ENCODE data around the gene KIAA1671.

KIAA1671 gene

GRCh38 chr22:25090225-25090890, 137.8 kb downstream of the KIAA1671 start:
- Histone ChIP-seq H3K4ac (ENCODE audit: low read depth, low read length) (no peak overlapping the region), H2BK5ac (ENCODE audit: low read length) (no peak overlapping the region), H3K4me2 (ENCODE audit: low read length) (no peak overlapping the region), H3K36me3 (ENCODE audit: control insufficient read depth, insufficient read depth, low read length) (no peaks in the 10 kb centered on the region), H4K5ac (ENCODE audit: low read length) (no peak overlapping the region), H2AK5ac (ENCODE audit: low read length) (no peak overlapping the region), H3K27me3 (ENCODE audit: insufficient read depth, low read length, poor library complexity) (no peaks in the 10 kb centered on the region), H3K4me1 (ENCODE audit: control insufficient read depth, low read depth, low read length) (no peaks in the 10 kb centered on the region), H3K56ac (ENCODE audit: low read length) (no peak overlapping the region), H3K27ac (ENCODE audit: low read depth, low read length) (no peak overlapping the region), H3K23ac (ENCODE audit: low read length) (no peak overlapping the region), H3K79me1 (ENCODE audit: low read length) (no peaks in the 10 kb centered on the region), H2BK15ac (replicated peaks; ENCODE audit: low read depth) (no peak overlapping the region), H3K9ac (ENCODE audit: low read length) (no peak overlapping the region), H2BK120ac (ENCODE audit: low read depth, low read length) (no peak overlapping the region), H3K4me3 (ENCODE audit: low read length) (no peak overlapping the region), H3K79me2 (ENCODE audit: control insufficient read depth, insufficient read depth, low read length) (no peaks in the 10 kb centered on the region), H4K8ac (ENCODE audit: low read depth, low read length) (no peak overlapping the region), H3K18ac (ENCODE audit: low read length) (no peak overlapping the region)
- no peak for DNase-seq
- no CpG with 5 or more reads among the region's 9 CpGs for WGBS (ENCODE audit: extremely low coverage, insufficient coverage, low lambda C conversion rate)

GRCh38 chr22:25091458-25091857, 138.9 kb downstream of the KIAA1671 start:
- H3K56ac ChIP-seq (ENCODE audit: low read length) = no peak overlapping the region
- H4K8ac ChIP-seq (ENCODE audit: low read depth, low read length) = no peak overlapping the region
- H3K27me3 ChIP-seq (ENCODE audit: insufficient read depth, low read length, poor library complexity) = no peaks in the 10 kb centered on the region
- H3K79me1 ChIP-seq (ENCODE audit: low read length) = no peaks in the 10 kb centered on the region
- no peak overlapping the region for H3K9ac ChIP-seq (ENCODE audit: low read length)
- H4K5ac ChIP-seq (ENCODE audit: low read length) = no peak overlapping the region
- no peaks in the 10 kb centered on the region for H3K79me2 ChIP-seq (ENCODE audit: control insufficient read depth, insufficient read depth, low read length)
- H3K4me3 ChIP-seq (ENCODE audit: low read length) = no peak overlapping the region
- no peak overlapping the region for H2BK120ac ChIP-seq (ENCODE audit: low read depth, low read length)
- H3K4me1 ChIP-seq (ENCODE audit: control insufficient read depth, low read depth, low read length) = no peaks in the 10 kb centered on the region
- no peak for DNase-seq
- no peak overlapping the region for H2BK5ac ChIP-seq (ENCODE audit: low read length)
- H3K18ac ChIP-seq (ENCODE audit: low read length) = no peak overlapping the region
- no CpG with 5 or more reads among the region's 9 CpGs for WGBS (ENCODE audit: extremely low coverage, insufficient coverage, low lambda C conversion rate)
- no peak overlapping the region for H2AK5ac ChIP-seq (ENCODE audit: low read length)
- no peak overlapping the region for H3K23ac ChIP-seq (ENCODE audit: low read length)
- no peak overlapping the region for H2BK15ac ChIP-seq (replicated peaks; ENCODE audit: low read depth)
- H3K36me3 ChIP-seq (ENCODE audit: control insufficient read depth, insufficient read depth, low read length) = no peaks in the 10 kb centered on the region
- H3K27ac ChIP-seq (ENCODE audit: low read depth, low read length) = no peak overlapping the region
- no peak overlapping the region for H3K4ac ChIP-seq (ENCODE audit: low read depth, low read length)
- no peak overlapping the region for H3K4me2 ChIP-seq (ENCODE audit: low read length)

GRCh38 chr22:25092119-25092518, 139.6 kb downstream of the KIAA1671 start:
- Histone ChIP-seq H3K18ac (ENCODE audit: low read length) (no peak overlapping the region), H4K5ac (ENCODE audit: low read length) (no peak overlapping the region), H3K4ac (ENCODE audit: low read depth, low read length) (no peak overlapping the region), H3K4me2 (ENCODE audit: low read length) (no peak overlapping the region), H2BK120ac (ENCODE audit: low read depth, low read length) (no peak overlapping the region), H3K4me1 (ENCODE audit: control insufficient read depth, low read depth, low read length) (peaks cover 2% of the 10 kb centered on the region), H3K23ac (ENCODE audit: low read length) (no peak overlapping the region), H3K9ac (ENCODE audit: low read length) (no peak overlapping the region), H2BK15ac (replicated peaks; ENCODE audit: low read depth) (no peak overlapping the region), H2AK5ac (ENCODE audit: low read length) (no peak overlapping the region), H3K4me3 (ENCODE audit: low read length) (no peak overlapping the region), H3K56ac (ENCODE audit: low read length) (no peak overlapping the region), H3K36me3 (ENCODE audit: control insufficient read depth, insufficient read depth, low read length) (no peaks in the 10 kb centered on the region), H4K8ac (ENCODE audit: low read depth, low read length) (no peak overlapping the region), H3K27me3 (ENCODE audit: insufficient read depth, low read length, poor library complexity) (no peaks in the 10 kb centered on the region), H3K79me2 (ENCODE audit: control insufficient read depth, insufficient read depth, low read length) (no peaks in the 10 kb centered on the region), H2BK5ac (ENCODE audit: low read length) (no peak overlapping the region), H3K27ac (ENCODE audit: low read depth, low read length) (no peak overlapping the region), H3K79me1 (ENCODE audit: low read length) (no peaks in the 10 kb centered on the region)
- no peak for DNase-seq
- no CpG with 5 or more reads among the region's 4 CpGs for WGBS (ENCODE audit: extremely low coverage, insufficient coverage, low lambda C conversion rate)

GRCh38 chr22:25094579-25094978, 142.1 kb downstream of the KIAA1671 start:
- Histone ChIP-seq H3K4me2 (ENCODE audit: low read length) (no peak overlapping the region), H2AK5ac (ENCODE audit: low read length) (no peak overlapping the region), H4K5ac (ENCODE audit: low read length) (no peak overlapping the region), H3K4me3 (ENCODE audit: low read length) (no peak overlapping the region), H3K18ac (ENCODE audit: low read length) (no peak overlapping the region), H3K23ac (ENCODE audit: low read length) (no peak overlapping the region), H3K9ac (ENCODE audit: low read length) (no peak overlapping the region), H4K8ac (ENCODE audit: low read depth, low read length) (no peak overlapping the region), H3K56ac (ENCODE audit: low read length) (no peak overlapping the region), H3K36me3 (ENCODE audit: control insufficient read depth, insufficient read depth, low read length) (no peaks in the 10 kb centered on the region), H3K27ac (ENCODE audit: low read depth, low read length) (no peak overlapping the region), H3K79me2 (ENCODE audit: control insufficient read depth, insufficient read depth, low read length) (no peaks in the 10 kb centered on the region), H2BK15ac (replicated peaks; ENCODE audit: low read depth) (no peak overlapping the region), H2BK5ac (ENCODE audit: low read length) (no peak overlapping the region), H3K79me1 (ENCODE audit: low read length) (no peaks in the 10 kb centered on the region), H3K4ac (ENCODE audit: low read depth, low read length) (no peak overlapping the region), H3K4me1 (ENCODE audit: control insufficient read depth, low read depth, low read length) (peaks cover 2% of the 10 kb centered on the region), H3K27me3 (ENCODE audit: insufficient read depth, low read length, poor library complexity) (no peaks in the 10 kb centered on the region), H2BK120ac (ENCODE audit: low read depth, low read length) (no peak overlapping the region)
- no peak for DNase-seq
- WGBS (ENCODE audit: extremely low coverage, insufficient coverage, low lambda C conversion rate) = no CpG with 5 or more reads among the region's 6 CpGs

- Histone ChIP-seq H3K23ac (ENCODE audit: low read length) (no peak overlapping the region), H3K18ac (ENCODE audit: low read length) (no peak overlapping the region), H3K4me2 (ENCODE audit: low read length) (no peak overlapping the region), H3K27me3 (ENCODE audit: insufficient read depth, low read length, poor library complexity) (no peaks in the 10 kb centered on the region), H2AK5ac (ENCODE audit: low read length) (no peak overlapping the region), H3K36me3 (ENCODE audit: control insufficient read depth, insufficient read depth, low read length) (no peaks in the 10 kb centered on the region), H3K9ac (ENCODE audit: low read length) (no peak overlapping the region), H3K79me2 (ENCODE audit: control insufficient read depth, insufficient read depth, low read length) (no peaks in the 10 kb centered on the region), H2BK5ac (ENCODE audit: low read length) (no peak overlapping the region), H3K4ac (ENCODE audit: low read depth, low read length) (no peak overlapping the region), H2BK15ac (replicated peaks; ENCODE audit: low read depth) (no peak overlapping the region), H3K79me1 (ENCODE audit: low read length) (no peaks in the 10 kb centered on the region), H3K56ac (ENCODE audit: low read length) (no peak overlapping the region), H3K4me3 (ENCODE audit: low read length) (no peak overlapping the region), H4K8ac (ENCODE audit: low read depth, low read length) (no peak overlapping the region), H2BK120ac (ENCODE audit: low read depth, low read length) (no peak overlapping the region), H3K27ac (ENCODE audit: low read depth, low read length) (no peak overlapping the region), H3K4me1 (ENCODE audit: control insufficient read depth, low read depth, low read length) (peaks cover 2% of the 10 kb centered on the region), H4K5ac (ENCODE audit: low read length) (no peak overlapping the region)
- peak; percentile 44 for DNase-seq
- no CpG with 5 or more reads among the region's 7 CpGs for WGBS (ENCODE audit: extremely low coverage, insufficient coverage, low lambda C conversion rate)
Observed at GRCh38 chr22:25095869-25096268, 143.4 kb downstream of the KIAA1671 start.

All from mesendoderm (in vitro differentiated cells).